MCF 10A (cell line): ENCODE measurements around the gene GUCY2D. TPM values are rescaled to one million over a fixed set of nuclear protein-coding genes. Genes with fewer than 3 reads are reported as not detected.

Experiments
- BruUV-seq: library from RNA; stranded (reverse); fragments of 400-500 nt; replicated peaks from 2 replicates; lab custom pipeline; 2021; lab: Mats Ljungman, UMichigan
- CTCF ChIA-PET: fragments of 300-600 bp; sonication (Branson Sonifier 250); formaldehyde crosslinking; extraction: SDS; loops from one replicate; lab custom pipeline; 2021; ENCODE audit warnings: antibody characterized with exemption, inconsistent platforms; lab: Yijun Ruan, JAX
- POLR2A ChIA-PET: fragments of 300-600, 350-650 bp; sonication (Branson Sonifier 250); formaldehyde crosslinking; extraction: SDS; loops from one replicate; lab custom pipeline; 2020; ENCODE audit warnings: antibody characterized with exemption, inconsistent platforms; lab: Yijun Ruan, JAX
- DNase-seq: peaks from one replicate; pipeline ENCODE4 v3.0.0-alpha.2; 2018; ENCODE audit not compliant: unreplicated experiment
- H3K27ac Mint-ChIP-seq: one replicate; pipeline ENCODE4 v1.8.0; 2022; ENCODE audit warnings: mild to moderate bottlenecking, low read depth, mixed read lengths; ENCODE audit not compliant: unreplicated experiment
- H3K27me3 Mint-ChIP-seq: one replicate; pipeline ENCODE4 v1.8.0; 2022; ENCODE audit warnings: mixed read lengths; ENCODE audit not compliant: insufficient read depth, unreplicated experiment
- H3K36me3 Mint-ChIP-seq: one replicate; pipeline ENCODE4 v1.8.0; 2022; ENCODE audit warnings: mild to moderate bottlenecking, moderate library complexity, mixed read lengths; ENCODE audit not compliant: insufficient read depth, unreplicated experiment
- H3K4me1 Mint-ChIP-seq: one replicate; pipeline ENCODE4 v1.8.0; 2022; ENCODE audit warnings: mixed read lengths; ENCODE audit not compliant: insufficient read depth, unreplicated experiment
- H3K4me3 Mint-ChIP-seq: one replicate; pipeline ENCODE4 v1.8.0; 2022; ENCODE audit warnings: mild to moderate bottlenecking, moderate library complexity, mixed read lengths; ENCODE audit not compliant: unreplicated experiment
- H3K9me3 Mint-ChIP-seq: one replicate; pipeline ENCODE4 v1.8.0; 2022; ENCODE audit warnings: mixed read lengths; ENCODE audit not compliant: unreplicated experiment
- CTCF ChIP-seq: fragments of 200-600 bp; IDR thresholded peaks from one replicate; pipeline ENCODE4 v1.8.0; 2022; ENCODE audit warnings: antibody characterized with exemption, mild to moderate bottlenecking; ENCODE audit not compliant: unreplicated experiment
- intact Hi-C: fragments of 100-400 bp; cut with micrococcal nuclease; formaldehyde crosslinking; loops from 2 replicates; pipeline ENCODE4 v1.14.1; 2022
- total RNA-seq: library from RNA; stranded (reverse); gene quantifications from 2 replicates; pipeline ENCODE4 v1.2.3, GENCODE V29; 2022

Gene GUCY2D
- total RNA-seq, 1 experiment from 2014 or later = not detected

GRCh38 chr17:8044819-8045810, 42.7 kb downstream of the GUCY2D start:
- Mint-ChIP-seq H3K27ac (no peak overlapping the region), H3K27me3 (no peaks in the 10 kb centered on the region), H3K4me1 (peaks cover 15% of the 10 kb centered on the region), H3K9me3 (no peaks in the 10 kb centered on the region), H3K36me3 (peaks cover 30% of the 10 kb centered on the region), H3K4me3 (no peak overlapping the region)
- TF ChIP-seq CTCF = no peak
- DNase-seq = no peak
- CTCF ChIA-PET = interaction anchor here (0.6 to 2.2 kb wide), 4 partner anchors 16 to 382 kb away, joined by 3 to 9 read pairs (median 4); no protein-coding TSS in a partner anchor
- intact Hi-C loops = loop anchor here (5.0 kb wide), 1 partner anchor 113 kb away; the partner anchor contains the start of genes CNTROB and TRAPPC1
- no TSS peak for BruUV-seq
- POLR2A ChIA-PET = interaction anchor here (0.6 kb wide), 3 partner anchors 34 to 525 kb away, joined by 3 to 4 read pairs (median 3); no protein-coding TSS in a partner anchor

DNA sequence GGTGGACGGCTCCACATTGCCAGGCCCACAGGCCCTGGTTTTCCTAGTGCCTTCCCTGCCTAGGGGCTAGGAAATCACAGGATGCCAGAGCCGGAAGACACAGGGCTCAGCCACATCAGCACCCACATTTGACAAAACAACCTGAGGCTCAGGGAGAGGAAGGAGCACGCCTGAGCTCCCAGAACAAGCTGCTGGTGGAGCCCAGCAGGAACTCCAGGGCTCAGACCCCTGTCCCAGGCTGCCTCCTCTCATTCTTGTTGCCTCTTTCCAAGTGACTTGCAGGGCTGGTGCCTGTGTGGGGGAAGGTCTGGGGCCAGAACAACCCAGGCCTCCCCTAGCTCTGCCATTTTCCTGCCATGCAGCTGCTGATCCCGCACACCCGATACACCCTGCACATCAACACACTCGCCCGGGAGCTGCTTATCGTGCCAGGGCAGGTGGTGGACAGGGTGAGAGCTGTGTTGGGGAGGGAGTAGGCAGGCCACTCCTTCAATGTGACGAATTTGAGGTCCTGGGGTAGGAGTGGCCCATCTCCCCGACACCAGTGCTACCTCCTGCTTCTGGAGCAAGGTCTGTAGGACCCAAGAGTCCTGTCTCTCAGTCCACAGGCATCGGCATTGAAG, 44.0 kb downstream of the GUCY2D start:
- CTCF ChIA-PET = interaction anchor here (0.7 to 2.2 kb wide), 3 partner anchors 56 to 198 kb away, joined by 3 to 9 read pairs (median 3); no protein-coding TSS in a partner anchor

GRCh38 chr17:8046929-8047768, 44.7 kb downstream of the GUCY2D start:
- intact Hi-C loops = no loop called here
- no peak for TF ChIP-seq CTCF
- DNase-seq = no peak
- H3K27ac Mint-ChIP-seq = no peak overlapping the region
- H3K4me1 Mint-ChIP-seq = no peaks in the 10 kb centered on the region
- CTCF ChIA-PET = interaction anchor here (0.6 to 2.2 kb wide), 5 partner anchors 13 to 134 kb away, joined by 3 to 9 read pairs (median 3); no protein-coding TSS in a partner anchor
- H3K27me3 Mint-ChIP-seq = no peaks in the 10 kb centered on the region
- BruUV-seq = no TSS peak
- no peak overlapping the region for H3K4me3 Mint-ChIP-seq
- no peaks in the 10 kb centered on the region for H3K9me3 Mint-ChIP-seq
- POLR2A ChIA-PET = interaction anchor here (0.7 to 1.0 kb wide), 2 partner anchors 9 to 30 kb away, joined by 3 read pairs; no protein-coding TSS in a partner anchor
- peaks cover 21% of the 10 kb centered on the region for H3K36me3 Mint-ChIP-seq

More for the DNA sequence above, 44.0 kb downstream of the GUCY2D start:
- DNase-seq = no peak
- Mint-ChIP-seq H3K27ac (no peak overlapping the region), H3K36me3 (peaks cover 26% of the 10 kb centered on the region), H3K9me3 (no peaks in the 10 kb centered on the region), H3K4me1 (peaks cover 3% of the 10 kb centered on the region), H3K27me3 (no peaks in the 10 kb centered on the region), H3K4me3 (no peak overlapping the region)
- intact Hi-C loops = no loop called here
- no peak for TF ChIP-seq CTCF
- no TSS peak for BruUV-seq
- POLR2A ChIA-PET = interaction anchor here (0.6 to 1.0 kb wide), 3 partner anchors 9 to 36 kb away, joined by 3 read pairs; no protein-coding TSS in a partner anchor
